Measurements from ENCODE around the gene LY86. TPM values are rescaled to one million over a fixed set of nuclear protein-coding genes. Genes with fewer than 3 reads are reported as not detected.

Gene LY86
- total RNA-seq, 1 donor from 2014 or later, result not detected

- DNase-seq (ENCODE audit: low read depth), result no peak
Measured at GRCh38 chr6:6569811-6570164, 18.7 kb upstream of the LY86 start.

- no peak for DNase-seq (ENCODE audit: low read depth)
Measured at GRCh38 chr6:6570929-6571671, 17.4 kb upstream of the LY86 start.

- no peak for DNase-seq (ENCODE audit: low read depth)
Measured at GRCh38 chr6:6575143-6575542, 13.4 kb upstream of the LY86 start.

- DNase-seq (ENCODE audit: low read depth), result no peak
Measured at GRCh38 chr6:6577735-6578134, 10.8 kb upstream of the LY86 start.

GRCh38 chr6:6579281-6579680, 9.2 kb upstream of the LY86 start:
- no peak for DNase-seq (ENCODE audit: low read depth)

GRCh38 chr6:6580225-6580856, 8.2 kb upstream of the LY86 start:
- no peak for DNase-seq (ENCODE audit: low read depth)

- DNase-seq (ENCODE audit: low read depth), result no peak
Measured at GRCh38 chr6:6581054-6581453, 7.5 kb upstream of the LY86 start.

- DNase-seq (ENCODE audit: low read depth), result no peak
Measured at GRCh38 chr6:6582131-6582530, 6.4 kb upstream of the LY86 start.

GRCh38 chr6:6583836-6584235, 4.7 kb upstream of the LY86 start:
- DNase-seq (ENCODE audit: low read depth), result no peak

GRCh38 chr6:6584310-6585002, 4.1 kb upstream of the LY86 start:
- DNase-seq (ENCODE audit: low read depth), result no peak

- no peak for DNase-seq (ENCODE audit: low read depth)
Measured at GRCh38 chr6:6585003-6585311, 3.6 kb upstream of the LY86 start.

GRCh38 chr6:6586167-6586566, 2.4 kb upstream of the LY86 start:
- no peak for DNase-seq (ENCODE audit: low read depth)

- DNase-seq (ENCODE audit: low read depth), result no peak
Measured at GRCh38 chr6:6586671-6587526, 1.6 kb upstream of the LY86 start.

GRCh38 chr6:6587696-6588063, 840 bp upstream of the LY86 start:
- no peak for DNase-seq (ENCODE audit: low read depth)

- DNase-seq (ENCODE audit: low read depth), result no peak
Measured at GRCh38 chr6:6588924-6589709, 597 bp downstream of the LY86 start.

- no peak for DNase-seq (ENCODE audit: low read depth)
Measured at GRCh38 chr6:6590530-6590929, 2.0 kb downstream of the LY86 start.

GRCh38 chr6:6591778-6592465, 3.4 kb downstream of the LY86 start:
- DNase-seq (ENCODE audit: low read depth), result no peak

- no peak for DNase-seq (ENCODE audit: low read depth)
Measured at GRCh38 chr6:6592826-6593475, 4.4 kb downstream of the LY86 start.

- no peak for DNase-seq (ENCODE audit: low read depth)
Measured at GRCh38 chr6:6593867-6594468, 5.4 kb downstream of the LY86 start.

GRCh38 chr6:6595025-6595424, 6.5 kb downstream of the LY86 start:
- DNase-seq (ENCODE audit: low read depth), result no peak

All from myocyte (in vitro differentiated cells).